HUES64 (cell line): ENCODE data around the gene MAP2K5. TPM values are rescaled to one million over a fixed set of nuclear protein-coding genes. Genes with fewer than 3 reads are reported as not detected.
A peak's percentile ranks its signal among the peaks of the same experiment; 100 is the strongest.

Experiments
- H3K27ac ChIP-seq: 2 replicates; pipeline ENCODE4 v1.7.0; 2013; ENCODE audit warnings: low read depth, low read length, inconsistent platforms
- H3K27me3 ChIP-seq: 2 replicates; pipeline ENCODE4 v1.6.1; 2013; ENCODE audit warnings: mild to moderate bottlenecking, low read length; ENCODE audit not compliant: insufficient read depth
- H3K36me3 ChIP-seq: 2 replicates; pipeline ENCODE4 v1.6.1; 2013; ENCODE audit warnings: mild to moderate bottlenecking, low read length; ENCODE audit not compliant: insufficient read depth
- H3K4me1 ChIP-seq: 2 replicates; pipeline ENCODE4 v1.6.1; 2013; ENCODE audit warnings: mild to moderate bottlenecking, low read length, moderate library complexity; ENCODE audit not compliant: insufficient read depth
- H3K4me3 ChIP-seq: 2 replicates; pipeline ENCODE4 v1.5.1; 2013; ENCODE audit warnings: mild to moderate bottlenecking, low read length, moderate library complexity
- H3K9ac ChIP-seq: 2 replicates; pipeline ENCODE4 v1.6.1; 2013; ENCODE audit warnings: mild to moderate bottlenecking, low read depth, low read length
- H3K9me3 ChIP-seq: 2 replicates; pipeline ENCODE4 v1.6.1; 2013; ENCODE audit warnings: low read depth, low read length; ENCODE audit not compliant: insufficient read depth
- WGBS: fragments of 150-250, 120-280 bp; methylation state at CpG from one replicate; pipeline ENCODE4 v1.1.7; 2013; ENCODE audit warnings: missing lambda C conversion rate; 5-methylcytosine and 5-hydroxymethylcytosine counted together
- polyA plus RNA-seq, 2 experiments: library from polyadenylated mRNA; stranded (reverse); fragments of 50-300 nt; gene quantifications; one replicate each; pipeline ENCODE4 v1.2.3, GENCODE V29; 2013

Gene MAP2K5
- polyA plus RNA-seq (2013, experiment 1 of 2), result 11.9 TPM
- polyA plus RNA-seq (2013, experiment 2 of 2), result 22.9 TPM

GRCh38 chr15:67542420-67543347 lies at the start of gene MAP2K5:
TSS of gene MAP2K5 (plus strand) at chr15:67542703. CDS start at chr15:67543336, 633 bp downstream.
- Histone ChIP-seq H3K4me3 (peak within 1 kb of the TSS; percentile 94), H3K9me3 (no peaks in the 10 kb centered on the region), H3K27me3 (no peaks in the 10 kb centered on the region), H3K4me1 (peaks cover 5% of the 10 kb centered on the region), H3K9ac (peak within 1 kb of the TSS; percentile 76), H3K36me3 (peaks cover 2% of the 10 kb centered on the region; the same call in 1 of the 2 replicates), H3K27ac (peak within 1 kb of the TSS; percentile 49; the same call in 1 of the 2 replicates)
- WGBS, result under 1% methylated on average over 91 of the region's 91 CpGs

- H3K36me3 ChIP-seq, result no peaks in the 10 kb centered on the region
- H3K4me3 ChIP-seq, result no peak overlapping the region
- WGBS, result 100% methylated on average over 1 of the region's 1 CpG
- H3K9me3 ChIP-seq, result no peaks in the 10 kb centered on the region
- no peak overlapping the region for H3K27ac ChIP-seq
- no peak overlapping the region for H3K9ac ChIP-seq
- peaks cover 3% of the 10 kb centered on the region; the same call in 1 of the 2 replicates for H3K27me3 ChIP-seq
- H3K4me1 ChIP-seq, result peaks cover 9% of the 10 kb centered on the region; the same call in 1 of the 2 replicates
Measured at GRCh38 chr15:67495585-67495984, 46.9 kb upstream of the MAP2K5 start.

DNA sequence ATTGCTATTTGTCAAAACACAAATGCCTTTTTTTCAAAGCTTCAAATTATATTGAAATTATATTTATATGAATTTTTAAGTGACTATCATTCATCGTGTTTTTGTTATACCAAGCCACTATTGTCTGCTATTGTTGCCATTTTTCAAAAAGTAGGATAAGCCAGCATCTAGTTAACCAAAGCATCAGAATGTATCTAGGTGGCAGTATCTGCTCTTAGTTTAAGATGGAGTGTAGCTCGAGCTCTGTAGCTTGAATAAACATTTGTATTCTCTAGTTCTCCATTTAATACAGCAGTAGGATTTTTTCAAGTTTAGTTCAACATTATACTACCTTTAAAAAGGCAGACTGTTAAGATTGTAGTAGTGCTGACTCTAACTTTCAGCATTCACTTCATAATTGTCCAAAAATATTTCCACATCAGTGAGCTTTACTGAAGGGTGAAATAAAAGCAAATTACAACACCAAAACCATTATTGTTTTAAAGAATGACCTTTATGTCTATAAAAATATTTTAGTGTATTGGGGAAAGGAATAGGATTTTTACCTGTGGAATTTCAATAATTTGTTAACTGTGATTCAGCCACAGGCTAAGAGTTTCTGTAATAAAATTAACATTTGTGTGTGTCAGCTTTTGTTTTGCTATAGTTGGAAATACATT lies 41.2 kb upstream of the MAP2K5 start:
- Histone ChIP-seq H3K27ac (no peak overlapping the region), H3K27me3 (no peaks in the 10 kb centered on the region), H3K36me3 (no peaks in the 10 kb centered on the region), H3K4me1 (peaks cover 22% of the 10 kb centered on the region), H3K4me3 (no peak overlapping the region), H3K9me3 (no peaks in the 10 kb centered on the region), H3K9ac (no peak overlapping the region)
- 49% methylated on average over 2 of the region's 2 CpGs for WGBS

DNA sequence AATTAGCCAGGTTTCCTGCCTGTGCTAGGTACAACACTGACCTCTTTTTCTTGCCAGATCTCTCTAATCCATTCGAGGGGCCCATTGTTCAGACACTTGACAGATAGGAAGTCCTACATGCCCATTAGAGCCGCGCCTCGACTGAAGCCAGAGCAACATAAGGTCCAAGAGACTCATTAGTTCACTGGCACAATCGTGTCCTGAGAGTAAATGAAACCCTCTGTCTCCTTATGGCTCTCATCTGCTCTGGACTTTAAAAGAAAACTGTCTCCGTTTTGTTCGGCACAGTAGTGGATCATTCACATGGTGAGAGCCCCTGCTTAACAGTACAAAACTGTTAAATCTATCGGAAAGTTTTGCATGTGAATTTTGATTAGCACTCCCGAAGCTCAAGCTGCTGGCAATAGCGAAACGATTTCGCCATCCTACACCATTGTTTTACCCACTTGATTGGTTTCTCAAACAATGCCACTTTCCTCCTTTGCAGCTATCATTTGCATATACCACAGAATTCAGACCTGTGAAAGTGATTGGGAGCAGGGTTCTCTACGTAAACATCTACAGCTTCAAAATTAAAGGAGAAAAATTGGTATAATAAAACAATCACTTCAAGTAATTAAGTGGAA lies 40.6 kb upstream of the MAP2K5 start:
- no peaks in the 10 kb centered on the region for H3K27me3 ChIP-seq
- H3K4me1 ChIP-seq, result peaks cover 22% of the 10 kb centered on the region
- H3K27ac ChIP-seq, result no peak overlapping the region
- H3K4me3 ChIP-seq, result no peak overlapping the region
- WGBS, result 76% methylated on average over 12 of the region's 13 CpGs
- H3K36me3 ChIP-seq, result no peaks in the 10 kb centered on the region
- no peaks in the 10 kb centered on the region for H3K9me3 ChIP-seq
- no peak overlapping the region for H3K9ac ChIP-seq

GRCh38 chr15:67504056-67504455 lies 38.4 kb upstream of the MAP2K5 start:
- Histone ChIP-seq H3K27ac (no peak overlapping the region), H3K4me3 (no peak overlapping the region), H3K27me3 (no peaks in the 10 kb centered on the region), H3K36me3 (no peaks in the 10 kb centered on the region), H3K9me3 (no peaks in the 10 kb centered on the region), H3K4me1 (peaks cover 22% of the 10 kb centered on the region), H3K9ac (no peak overlapping the region)
- 96% methylated on average over 5 of the region's 6 CpGs for WGBS

DNA sequence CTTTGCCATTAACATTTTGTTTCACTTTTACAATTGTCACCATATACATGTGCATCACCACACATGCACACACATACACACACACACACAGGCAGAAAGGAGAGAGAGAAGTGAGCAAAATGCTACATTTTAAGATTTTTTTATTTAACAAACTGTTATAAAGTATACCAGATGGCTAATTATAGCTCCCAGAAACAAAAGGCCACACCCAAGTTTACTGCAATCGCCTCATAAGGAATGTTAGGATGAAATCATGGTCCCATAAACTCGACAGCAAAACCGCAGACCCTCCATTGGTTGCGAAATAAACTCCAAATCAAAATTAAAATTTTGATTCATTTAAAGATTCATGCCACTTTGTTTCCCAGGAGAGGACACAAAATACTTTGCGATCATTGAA lies 37.7 kb upstream of the MAP2K5 start:
- Histone ChIP-seq H3K4me1 (peaks cover 22% of the 10 kb centered on the region), H3K27ac (no peak overlapping the region), H3K36me3 (no peaks in the 10 kb centered on the region), H3K9me3 (no peaks in the 10 kb centered on the region), H3K9ac (no peak overlapping the region), H3K27me3 (no peaks in the 10 kb centered on the region), H3K4me3 (no peak overlapping the region)
- 95% methylated on average over 5 of the region's 5 CpGs for WGBS

DNA sequence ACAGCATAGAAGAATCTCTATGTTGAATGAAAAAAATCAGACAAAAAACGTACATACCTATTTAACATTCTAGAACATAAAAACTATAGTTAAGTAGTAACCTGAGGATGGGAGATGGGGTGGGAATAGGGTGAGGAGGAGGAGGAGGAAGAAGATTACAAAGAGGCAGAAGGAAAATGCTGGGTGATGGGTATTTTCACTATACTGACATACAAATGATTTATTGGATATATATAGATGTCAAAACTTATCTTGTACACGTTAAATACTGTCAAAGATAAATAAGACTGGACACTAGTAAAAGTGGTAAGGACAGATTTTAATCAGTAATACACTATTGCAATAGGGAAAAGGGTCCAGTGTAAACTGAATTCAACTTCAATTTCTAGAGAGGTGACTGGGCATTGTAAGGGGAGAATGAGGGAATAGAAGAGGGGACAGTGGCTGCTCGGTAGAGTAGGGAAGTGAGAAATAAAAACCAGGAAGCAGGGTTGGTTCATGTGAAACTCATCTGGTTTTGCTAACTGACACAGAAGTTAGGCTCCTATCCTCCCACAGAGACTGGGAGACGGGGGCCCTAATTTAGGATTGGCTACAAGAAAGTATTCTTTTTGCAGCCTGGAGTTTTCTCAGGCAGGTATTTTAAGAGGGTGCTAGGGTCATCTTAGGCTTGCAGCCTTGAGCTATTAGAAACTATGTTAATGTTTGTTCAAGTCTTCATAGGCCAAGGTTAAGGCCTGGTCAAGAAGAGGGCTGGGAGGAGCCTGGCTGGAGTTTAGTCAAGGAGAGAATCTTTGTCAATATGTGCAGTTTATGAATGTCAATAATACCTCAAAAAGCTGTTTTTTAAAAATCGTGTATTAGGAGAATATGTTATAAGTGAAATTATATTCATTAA lies 36.6 kb upstream of the MAP2K5 start:
- Histone ChIP-seq H3K4me1 (peaks cover 22% of the 10 kb centered on the region), H3K9ac (no peak overlapping the region), H3K27me3 (no peaks in the 10 kb centered on the region), H3K36me3 (no peaks in the 10 kb centered on the region), H3K9me3 (no peaks in the 10 kb centered on the region), H3K27ac (no peak overlapping the region), H3K4me3 (no peak overlapping the region)
- 95% methylated on average over 2 of the region's 5 CpGs for WGBS

DNA sequence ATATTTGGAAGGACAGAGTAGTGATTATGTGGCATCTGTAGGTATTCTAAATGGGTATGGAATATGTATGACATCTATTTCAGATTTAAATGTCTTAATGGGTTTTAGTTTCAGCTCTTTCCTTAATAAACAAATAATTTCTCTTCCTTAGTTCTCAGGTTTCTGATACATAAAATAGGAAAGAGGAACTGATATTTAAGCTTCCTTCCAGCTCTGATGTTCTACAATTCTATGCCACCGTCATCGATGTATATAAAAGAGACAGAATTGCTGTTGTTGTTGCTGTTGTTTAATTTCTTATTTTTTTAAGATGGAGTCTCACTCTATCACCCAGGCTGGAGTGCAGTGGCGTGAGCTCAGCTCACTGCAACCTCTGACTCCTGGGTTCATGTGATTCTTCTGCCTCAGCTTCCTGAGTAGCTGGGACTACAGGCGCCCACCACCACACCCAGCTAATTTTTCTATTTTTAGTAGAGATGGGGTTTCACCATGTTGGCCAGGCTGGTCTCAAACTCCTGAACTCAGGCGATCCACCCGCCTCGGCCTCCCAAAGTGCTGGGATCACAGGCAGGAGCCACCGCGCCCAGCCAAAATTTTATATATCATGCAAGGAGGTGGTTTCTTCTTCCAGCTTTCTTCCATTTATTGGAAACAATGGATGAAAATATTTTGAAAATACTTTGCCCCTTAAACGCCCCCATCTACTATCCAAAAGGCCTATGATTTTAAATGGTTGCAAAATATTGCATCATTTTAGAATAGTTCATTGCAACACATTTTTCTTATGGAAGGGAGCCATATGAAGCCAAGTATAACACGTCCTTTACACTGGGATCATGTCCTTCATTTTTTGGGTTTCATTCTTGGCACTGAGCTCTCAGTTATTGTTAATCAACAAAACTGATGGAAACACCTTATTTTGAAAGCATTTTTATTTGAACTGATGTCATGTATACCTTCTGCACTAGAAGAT lies 35.4 kb upstream of the MAP2K5 start:
- Histone ChIP-seq H3K4me1 (peaks cover 14% of the 10 kb centered on the region), H3K27ac (no peak overlapping the region), H3K27me3 (no peaks in the 10 kb centered on the region), H3K36me3 (no peaks in the 10 kb centered on the region), H3K9me3 (no peaks in the 10 kb centered on the region), H3K4me3 (no peak overlapping the region), H3K9ac (no peak overlapping the region)
- WGBS, result 96% methylated on average over 9 of the region's 11 CpGs

DNA sequence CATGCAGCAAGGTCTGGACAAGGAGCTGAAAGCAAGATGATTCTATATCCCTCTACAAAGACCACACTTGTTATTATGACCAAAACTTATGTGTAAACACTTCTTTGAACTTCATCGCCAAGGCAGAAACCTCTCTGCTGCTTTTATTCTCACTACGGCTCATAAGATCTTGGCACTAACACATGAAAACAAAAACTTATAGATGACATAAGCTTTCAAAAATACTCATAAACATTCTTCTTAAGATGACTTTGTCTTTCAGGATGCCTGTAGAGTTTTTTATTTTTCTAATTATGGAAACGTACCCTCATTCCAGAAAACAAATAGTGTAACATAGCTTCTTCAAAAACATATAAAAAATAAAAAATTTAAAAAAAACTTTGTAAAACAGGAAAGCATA lies 34.1 kb upstream of the MAP2K5 start:
- no peak overlapping the region for H3K4me3 ChIP-seq
- H3K36me3 ChIP-seq, result no peaks in the 10 kb centered on the region
- H3K9ac ChIP-seq, result no peak overlapping the region
- H3K9me3 ChIP-seq, result no peaks in the 10 kb centered on the region
- 97% methylated on average over 2 of the region's 3 CpGs for WGBS
- H3K4me1 ChIP-seq, result peaks cover 9% of the 10 kb centered on the region; the same call in 1 of the 2 replicates
- H3K27ac ChIP-seq, result no peak overlapping the region
- H3K27me3 ChIP-seq, result no peaks in the 10 kb centered on the region
